T-helper 9 cell (primary cell): ENCODE results near the gene GTF2H1.
"Not testable (repeated sequence)": the region's sequence is repeated elsewhere in the genome, so short reads cannot be mapped to it uniquely, and the experiment has no call there.

ENCODE experiments used
- DNase-seq: peaks from one replicate; pipeline ENCODE4 v3.0.0-alpha.2; 2020

Gene GTF2H1

DNA sequence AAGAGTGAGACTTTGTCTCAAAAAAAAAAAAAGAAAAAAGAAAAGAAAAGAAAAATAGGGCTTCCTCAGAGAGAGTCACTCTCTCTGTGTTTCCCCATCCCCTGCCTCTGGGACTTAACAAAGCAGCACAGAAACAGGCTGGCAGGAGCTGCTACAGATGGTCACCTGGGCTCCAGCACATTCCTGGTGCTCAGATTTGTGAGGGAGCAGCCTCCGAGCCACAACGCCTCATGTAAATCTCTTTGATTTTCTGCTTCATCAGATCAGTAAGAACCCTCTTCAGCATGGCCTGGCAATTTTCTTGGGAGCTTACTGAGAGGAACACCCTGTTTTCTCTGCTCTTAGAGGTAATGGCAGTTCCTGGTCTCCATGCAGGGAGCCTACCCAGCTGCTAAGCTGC lies 56.8 kb downstream of the GTF2H1 start:
- DNase-seq = no peak

- DNase-seq = peak; percentile 66
Measured at GRCh38 chr11:18383388-18384156, 61.2 kb downstream of the GTF2H1 start.

GRCh38 chr11:18384157-18384641 lies 61.8 kb downstream of the GTF2H1 start:
- DNase-seq = no peak

- DNase-seq = no peak
Measured at GRCh38 chr11:18390088-18390487, 67.7 kb downstream of the GTF2H1 start.

GRCh38 chr11:18392434-18393321 lies 70.3 kb downstream of the GTF2H1 start:
- DNase-seq = no peak

GRCh38 chr11:18393581-18394274 lies 71.4 kb downstream of the GTF2H1 start:
- no peak for DNase-seq

- peak; percentile 99 for DNase-seq
Measured at GRCh38 chr11:18394275-18394927, 72.0 kb downstream of the GTF2H1 start, which contains the start of gene LDHA. TSS of gene LDHA (plus strand) at chr11:18394563. CDS start at chr11:18396843, 2,280 bp downstream.

DNA sequence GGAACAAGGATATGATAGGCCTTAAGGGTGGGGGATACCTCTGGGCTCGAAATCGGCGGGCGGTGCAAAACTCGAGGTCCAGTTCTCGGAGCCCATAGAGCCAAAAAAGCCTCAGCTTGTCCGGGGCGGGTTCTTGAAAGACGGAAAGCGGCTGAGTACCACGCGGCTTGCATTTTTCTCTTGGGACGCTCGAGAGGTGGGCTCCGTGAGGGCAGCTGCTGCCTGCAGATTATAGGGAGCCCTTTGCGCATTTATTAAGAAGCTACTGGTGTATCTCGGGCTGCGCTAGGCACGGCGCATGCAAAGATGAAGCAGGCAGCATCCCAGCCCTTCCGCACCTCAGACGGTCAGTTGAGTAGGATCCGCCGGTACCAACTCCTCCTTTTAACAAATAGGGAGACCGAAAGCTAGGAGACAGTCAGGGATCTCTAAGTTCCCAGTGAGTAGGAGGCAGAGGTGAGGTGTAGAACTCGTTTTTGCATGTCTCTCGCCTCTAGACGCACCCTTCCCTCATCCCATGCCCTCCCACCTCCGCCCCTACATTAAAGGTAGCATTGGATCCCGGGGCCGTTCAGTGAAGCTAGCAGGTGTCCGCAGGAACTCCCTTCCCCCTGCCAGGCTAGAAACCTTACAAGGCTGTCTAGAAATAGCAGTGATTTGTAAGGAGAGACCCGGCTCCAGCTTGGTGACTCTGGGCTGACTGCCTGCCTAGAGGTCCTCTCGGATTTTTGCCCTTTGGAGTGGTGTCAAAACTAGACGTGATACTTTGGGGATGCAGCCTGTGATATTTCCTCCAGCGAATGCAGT lies 72.8 kb downstream of the GTF2H1 start:
- no peak for DNase-seq

DNA sequence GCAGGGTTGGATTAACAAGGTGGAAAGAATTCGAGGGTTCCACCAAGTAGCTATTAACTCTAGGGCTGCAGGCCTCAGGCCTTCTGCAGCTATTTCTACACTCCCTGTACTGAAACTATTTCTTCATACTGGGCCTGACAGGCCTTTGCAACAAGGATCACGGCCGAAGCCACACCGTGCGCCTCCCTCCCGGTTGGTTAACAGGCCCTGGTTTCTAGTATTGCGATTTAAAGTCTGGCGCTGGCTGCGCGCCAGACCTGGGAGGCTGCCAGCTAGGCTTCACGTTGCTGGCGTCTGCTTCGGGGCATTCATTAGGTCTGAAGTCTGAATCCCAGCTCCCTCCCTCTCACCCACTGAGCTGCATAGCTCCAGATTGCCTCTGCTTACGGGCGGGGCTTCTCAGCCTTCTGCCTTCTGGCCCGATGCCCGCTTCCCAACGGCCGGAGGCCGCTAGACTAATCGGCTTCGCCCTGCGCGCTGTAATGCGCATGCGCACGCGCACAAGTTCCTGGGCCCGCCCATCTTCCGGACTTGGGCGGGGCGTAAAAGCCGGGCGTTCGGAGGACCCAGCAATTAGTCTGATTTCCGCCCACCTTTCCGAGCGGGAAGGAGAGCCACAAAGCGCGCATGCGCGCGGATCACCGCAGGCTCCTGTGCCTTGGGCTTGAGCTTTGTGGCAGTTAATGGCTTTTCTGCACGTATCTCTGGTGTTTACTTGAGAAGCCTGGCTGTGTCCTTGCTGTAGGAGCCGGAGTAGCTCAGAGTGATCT lies 73.6 kb downstream of the GTF2H1 start:
- DNase-seq = peak; percentile 84

- no peak for DNase-seq
Measured at GRCh38 chr11:18397921-18398320, 75.6 kb downstream of the GTF2H1 start.

GRCh38 chr11:18401077-18401476 lies 78.7 kb downstream of the GTF2H1 start:
- DNase-seq = not testable (repeated sequence)

- no peak for DNase-seq
Measured at GRCh38 chr11:18404062-18404461, 81.7 kb downstream of the GTF2H1 start.

DNA sequence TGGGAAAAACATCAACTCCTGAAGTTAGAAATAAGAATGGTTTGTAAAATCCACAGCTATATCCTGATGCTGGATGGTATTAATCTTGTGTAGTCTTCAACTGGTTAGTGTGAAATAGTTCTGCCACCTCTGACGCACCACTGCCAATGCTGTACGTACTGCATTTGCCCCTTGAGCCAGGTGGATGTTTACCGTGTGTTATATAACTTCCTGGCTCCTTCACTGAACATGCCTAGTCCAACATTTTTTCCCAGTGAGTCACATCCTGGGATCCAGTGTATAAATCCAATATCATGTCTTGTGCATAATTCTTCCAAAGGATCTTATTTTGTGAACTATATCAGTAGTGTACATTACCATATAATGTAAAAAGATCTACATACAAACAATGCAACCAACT lies 85.0 kb downstream of the GTF2H1 start:
- DNase-seq = not testable (repeated sequence)

- no peak for DNase-seq
Measured at GRCh38 chr11:18408558-18409291, 86.4 kb downstream of the GTF2H1 start.

- DNase-seq = no peak
Measured at GRCh38 chr11:18416459-18416858, 94.1 kb downstream of the GTF2H1 start.
